HG02970 (cell line): ENCODE data around the gene SPATS2L.

Experiments
- ATAC-seq: cut with Tn5 transposase; IDR thresholded peaks from one replicate; pipeline ENCODE4 v1.9.1; 2021; ENCODE audit warnings: mild to moderate bottlenecking, moderate library complexity, moderate number of reproducible peaks; ENCODE audit not compliant: unreplicated experiment, low FRiP score

Gene SPATS2L

DNA sequence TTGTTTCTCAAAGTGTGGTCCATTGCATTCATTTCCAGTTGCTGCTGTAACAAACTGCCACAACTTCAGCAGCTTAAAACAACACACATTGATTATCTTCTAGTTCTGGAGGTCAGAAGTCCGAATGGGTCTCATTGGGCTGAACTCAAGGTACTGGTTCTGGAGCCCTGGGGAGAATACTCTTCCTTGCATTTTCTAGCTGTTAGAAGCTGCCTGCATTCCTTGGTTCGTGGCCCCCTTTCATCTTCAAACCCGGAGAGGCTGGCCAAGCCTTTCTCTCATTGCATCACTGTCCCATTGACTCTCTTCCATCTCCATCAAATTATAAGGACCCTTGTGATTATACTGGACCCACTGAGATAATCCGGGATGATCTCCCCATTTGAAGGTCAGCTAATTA is 98.1 kb downstream of the SPATS2L start:
- ATAC-seq: no peak

DNA sequence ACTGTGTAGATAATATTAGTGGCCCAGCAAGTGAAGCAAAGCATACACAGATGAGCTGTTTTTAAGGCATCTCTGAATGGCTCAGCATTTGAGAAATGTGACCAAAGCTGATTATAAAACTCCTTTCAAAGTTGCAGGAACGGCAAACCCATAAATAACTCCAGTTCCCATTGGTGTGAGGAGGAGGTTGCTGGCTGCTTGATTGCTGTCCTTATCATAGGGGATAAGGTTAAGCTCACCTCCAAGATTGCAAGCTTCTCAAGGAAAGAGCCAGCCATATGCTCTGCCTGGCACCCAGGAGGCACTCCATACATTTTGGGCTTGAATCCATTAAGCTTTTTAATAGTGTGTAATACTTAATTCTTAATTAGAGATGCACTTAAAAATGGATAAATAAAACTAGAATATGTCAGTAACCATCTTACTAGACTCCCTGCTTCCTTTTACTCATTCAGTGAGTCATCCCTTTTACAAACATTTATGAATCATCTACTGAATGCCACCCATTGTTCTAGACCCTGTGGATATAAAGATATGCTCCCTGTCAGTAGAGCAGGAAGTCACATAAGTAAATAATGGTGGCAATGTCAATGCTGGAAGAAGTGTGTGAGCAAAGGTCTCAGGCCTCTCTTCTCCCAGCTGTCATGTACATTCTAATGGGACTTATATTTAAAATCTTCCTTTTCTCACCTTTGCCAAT is 99.3 kb downstream of the SPATS2L start:
- ATAC-seq: no peak

DNA sequence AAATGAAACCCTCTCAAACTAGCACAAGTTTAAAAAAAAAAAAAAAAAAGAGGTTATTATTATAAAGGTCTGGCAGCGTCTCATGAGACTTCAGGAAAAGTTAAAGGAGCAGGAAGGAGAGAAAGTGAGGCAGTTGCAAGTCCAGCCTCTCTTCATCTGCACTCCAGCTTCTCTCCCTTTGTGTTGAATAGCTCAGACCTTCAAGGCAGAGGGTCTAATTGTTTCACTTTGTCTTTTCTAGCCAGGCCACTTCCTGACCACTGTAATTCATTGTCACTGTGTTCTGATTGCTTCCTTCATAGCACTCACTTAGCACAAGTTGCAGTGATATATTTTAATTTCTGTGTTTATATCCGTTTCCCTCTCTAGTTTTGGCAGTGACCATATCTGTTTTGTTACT is 99.9 kb downstream of the SPATS2L start:
- peak; percentile 55 for ATAC-seq

DNA sequence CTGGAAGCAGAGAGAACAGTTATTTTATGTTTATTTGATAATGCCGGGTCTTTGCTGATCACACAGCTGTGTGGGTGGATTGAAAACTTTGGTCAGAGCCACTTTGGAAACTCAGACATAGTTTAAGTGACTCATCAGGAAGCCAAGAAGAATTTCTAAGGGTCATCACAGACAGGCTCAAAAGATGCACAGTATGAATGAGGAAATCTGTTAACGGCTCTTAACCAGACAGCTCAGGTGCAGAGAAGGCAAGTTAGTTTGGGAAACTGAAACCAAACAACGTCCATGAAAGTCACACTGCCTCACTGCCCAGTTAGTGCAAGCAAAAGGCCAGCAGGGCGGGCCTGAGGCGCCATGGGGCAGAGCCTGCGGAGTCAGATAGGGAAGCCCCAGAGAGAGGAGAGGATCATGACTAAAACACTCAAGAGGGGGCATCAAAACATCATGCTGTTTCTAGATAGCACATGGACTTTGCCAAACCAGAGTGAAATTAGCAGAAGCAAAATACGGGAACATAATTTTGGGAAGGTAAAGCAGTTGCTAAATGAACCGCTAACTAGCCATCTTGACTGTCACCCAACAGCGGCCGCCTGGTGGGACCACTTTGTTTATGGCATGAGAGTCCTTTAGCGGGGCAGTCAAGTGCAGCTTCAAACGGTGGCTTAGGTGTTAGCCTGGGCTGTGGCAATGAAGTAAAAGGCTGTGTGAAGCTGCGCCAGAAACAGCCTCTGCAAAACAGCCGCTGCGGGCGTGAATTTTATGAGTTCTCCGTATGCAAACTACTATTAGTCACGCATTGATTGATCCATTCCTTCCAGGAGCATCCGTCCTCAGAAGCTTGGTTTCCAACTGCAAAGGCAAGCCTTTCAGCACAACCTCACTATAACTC is 102.2 kb downstream of the SPATS2L start:
- ATAC-seq: no peak

DNA sequence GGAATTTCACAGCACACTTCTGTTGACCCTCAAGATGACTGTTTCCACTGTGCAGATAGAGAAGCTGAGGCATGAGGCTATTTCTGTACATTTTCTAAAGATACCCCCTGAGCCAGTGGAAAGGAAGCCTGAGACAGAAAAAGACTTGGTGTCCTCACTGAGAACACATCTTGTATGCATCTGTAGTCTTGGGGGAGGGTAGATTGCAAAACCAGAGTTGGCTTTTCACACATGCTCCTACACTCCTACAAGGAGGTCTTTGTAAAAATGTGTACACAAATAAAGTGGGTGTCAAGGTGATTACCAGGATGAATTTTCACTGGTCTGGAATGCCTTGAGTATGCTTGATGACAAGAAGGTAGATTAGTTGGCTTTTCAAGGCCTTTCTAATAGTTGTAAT is 105.3 kb downstream of the SPATS2L start:
- no peak for ATAC-seq

DNA sequence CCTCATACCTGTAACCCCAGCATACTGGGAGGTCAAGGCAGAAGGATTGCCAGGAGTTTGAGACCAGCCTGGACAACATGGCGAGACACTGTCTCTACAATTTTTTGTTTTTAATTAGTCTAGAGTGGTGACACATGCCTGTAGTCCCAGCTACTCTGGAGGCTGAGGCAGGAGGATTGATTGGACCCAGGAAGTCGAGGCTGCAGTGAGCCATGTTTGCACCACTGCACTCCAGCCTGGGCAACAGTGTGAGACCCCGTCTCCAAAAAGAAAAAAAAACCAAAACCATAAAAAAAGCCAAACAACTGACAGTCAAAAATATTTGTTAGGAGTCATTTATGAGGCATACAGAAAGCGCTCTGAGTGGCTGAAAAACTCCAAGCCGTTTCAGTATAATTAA is 107.9 kb downstream of the SPATS2L start:
- no peak for ATAC-seq

DNA sequence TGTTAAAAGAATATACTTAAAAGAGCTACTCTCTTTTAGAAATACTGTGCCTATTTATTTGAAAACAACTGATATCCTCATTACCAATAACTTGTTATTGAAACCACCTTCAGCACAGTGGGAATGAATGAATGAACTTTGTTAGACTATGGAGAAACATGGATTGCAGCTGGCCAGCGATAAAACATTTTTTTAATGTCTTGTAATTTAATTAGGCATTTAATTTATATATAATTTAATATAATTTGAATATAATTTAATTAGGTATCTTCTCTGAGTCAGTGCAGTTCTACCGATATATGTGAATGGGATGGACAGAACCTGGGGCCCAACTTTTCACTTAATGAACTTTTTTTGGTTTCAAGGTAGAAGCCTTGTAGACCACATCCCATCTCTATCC is 109.0 kb downstream of the SPATS2L start:
- ATAC-seq: no peak

DNA sequence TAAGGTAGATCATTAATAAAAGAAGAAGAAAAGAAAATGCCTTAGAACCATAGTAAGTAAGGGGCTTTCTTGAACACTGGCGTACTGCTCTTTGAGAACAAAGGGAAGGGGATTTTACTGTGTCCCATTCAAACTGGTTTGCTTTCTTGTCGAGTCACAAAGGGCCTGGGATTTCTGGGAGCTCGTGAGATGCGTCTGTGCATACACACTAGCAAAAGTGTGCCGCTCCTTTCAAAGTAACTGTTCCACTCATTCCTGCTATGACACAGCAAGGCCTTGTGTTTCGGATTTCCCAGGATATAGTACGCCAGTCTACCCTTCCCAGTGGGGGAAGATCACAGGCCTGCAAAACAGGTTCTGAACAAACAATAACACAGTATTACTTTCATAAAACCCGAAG is 110.4 kb downstream of the SPATS2L start:
- ATAC-seq: no peak

DNA sequence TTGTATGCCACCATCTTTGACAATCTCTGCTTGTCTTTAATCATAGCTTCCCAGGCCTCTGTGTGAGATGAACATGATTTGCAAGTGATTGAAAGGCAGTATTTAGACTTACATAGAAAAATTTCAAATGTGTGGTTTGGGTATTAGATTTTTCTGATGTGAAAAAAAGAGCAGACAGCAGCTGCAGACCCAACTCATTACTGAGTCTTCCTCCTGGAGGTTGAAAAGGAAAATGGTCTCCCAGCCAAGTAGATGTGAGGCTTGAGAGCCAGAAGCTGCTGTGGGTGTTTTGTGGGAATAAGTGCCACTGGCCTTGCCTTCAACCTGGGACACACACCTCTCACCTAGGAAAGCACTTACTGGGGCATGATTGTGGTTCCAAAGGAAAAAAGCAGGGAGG is 110.9 kb downstream of the SPATS2L start:
- ATAC-seq: no peak

DNA sequence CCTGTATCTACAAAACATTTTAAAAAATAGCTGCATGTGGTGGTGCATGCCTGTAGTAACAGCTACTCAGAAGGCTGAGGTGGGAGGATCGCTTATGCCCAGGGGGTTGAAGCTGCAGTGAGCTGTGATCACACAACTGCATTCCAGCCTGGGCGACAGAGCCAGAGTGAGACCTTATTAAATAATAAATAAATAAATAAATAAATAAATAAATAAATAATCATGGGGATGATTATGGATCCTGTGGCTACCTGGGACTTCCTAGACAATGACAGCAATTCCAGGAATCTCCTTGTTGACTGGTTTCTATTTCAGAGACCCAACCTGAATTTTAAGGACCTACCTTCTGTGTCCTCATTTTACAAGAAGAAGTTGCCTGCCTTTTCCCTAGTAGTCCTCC is 111.9 kb downstream of the SPATS2L start:
- ATAC-seq: no peak

DNA sequence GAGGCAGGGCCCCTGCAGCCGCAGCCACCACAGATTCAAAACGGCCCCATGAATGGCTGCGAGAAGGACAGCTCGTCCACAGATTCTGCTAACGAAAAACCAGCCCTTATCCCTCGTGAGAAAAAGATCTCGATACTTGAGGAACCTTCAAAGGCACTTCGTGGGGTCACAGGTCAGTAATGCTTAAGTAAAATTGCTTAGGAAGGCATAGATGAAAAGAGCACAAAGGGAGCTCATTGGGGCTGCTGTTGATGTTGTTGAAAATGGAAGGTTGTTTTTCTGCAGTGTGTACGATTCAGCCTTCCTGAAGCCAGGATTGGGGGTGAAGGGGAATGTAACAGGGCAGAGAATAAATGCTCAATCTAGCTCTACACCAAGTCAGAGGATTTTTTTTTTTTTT is 112.8 kb downstream of the SPATS2L start:
- ATAC-seq: no peak

DNA sequence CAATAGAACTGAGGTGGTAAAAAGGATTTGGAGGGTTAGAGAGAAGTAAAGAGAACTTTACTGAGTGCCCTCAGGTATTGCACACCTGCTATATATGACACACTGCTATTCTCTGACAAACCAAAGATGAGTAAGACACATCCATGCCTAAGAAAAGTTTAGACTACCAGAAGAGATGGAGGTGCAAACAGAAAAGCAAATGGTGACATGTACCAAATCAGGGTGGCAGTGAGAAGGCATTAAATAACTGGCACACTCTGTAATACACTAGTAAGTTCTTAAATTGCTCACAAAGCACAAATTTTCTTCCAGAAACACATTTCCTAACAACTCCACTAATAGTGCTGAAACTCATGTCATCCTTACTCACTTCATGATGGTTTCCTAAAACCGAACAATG is 114.8 kb downstream of the SPATS2L start:
- no peak for ATAC-seq

DNA sequence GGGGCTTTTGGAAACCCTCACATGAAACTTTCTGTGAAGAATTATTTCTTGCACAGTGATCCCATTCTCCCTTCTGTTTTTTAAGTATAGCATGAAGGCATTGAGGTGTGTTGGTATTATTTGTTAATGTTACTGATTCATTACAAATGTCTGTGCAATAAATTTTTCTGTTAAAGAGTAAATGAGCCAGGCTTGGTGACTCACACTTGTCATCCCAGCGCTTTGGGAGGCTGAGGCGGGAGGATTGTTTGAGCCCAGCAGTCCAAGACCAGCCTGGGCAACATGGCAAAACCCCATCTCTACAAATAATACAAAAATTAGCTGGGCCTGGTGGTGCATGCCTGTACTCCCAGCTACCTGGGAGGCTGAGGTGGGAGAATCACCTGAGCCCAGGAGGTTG is 115.6 kb downstream of the SPATS2L start:
- no peak for ATAC-seq

DNA sequence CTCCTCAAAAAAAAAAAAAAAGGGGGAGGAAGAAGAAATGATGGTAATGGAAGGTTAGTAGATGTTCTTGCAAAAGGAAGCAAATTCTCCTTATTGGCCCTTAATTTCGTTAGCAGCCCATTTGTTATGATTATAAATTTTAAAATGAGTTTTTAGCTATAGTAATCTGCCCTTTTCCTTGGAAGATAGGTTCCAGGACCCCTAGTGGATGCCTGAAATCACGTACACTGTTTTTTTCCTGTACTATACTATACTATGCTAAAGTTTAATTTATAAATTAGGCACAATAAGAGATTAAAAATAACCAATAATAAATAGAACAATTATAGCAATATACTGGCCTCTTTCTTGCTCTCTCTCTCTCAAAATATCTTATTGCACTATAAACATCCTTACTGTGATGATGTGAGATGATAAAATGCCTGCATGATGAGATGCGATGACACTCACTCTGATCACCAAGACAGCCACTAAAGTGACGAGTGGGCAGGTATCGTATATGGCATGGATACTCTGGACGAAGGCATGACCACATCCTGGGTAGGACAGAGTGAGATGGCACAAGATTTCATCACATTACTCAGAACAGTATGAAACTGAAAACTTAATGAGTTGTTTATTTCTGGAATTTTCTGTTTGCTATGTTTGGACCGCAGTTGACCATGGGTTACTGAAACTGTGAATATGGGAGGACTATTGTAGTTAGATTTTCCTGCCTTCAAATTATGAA is 116.2 kb downstream of the SPATS2L start:
- no peak for ATAC-seq

DNA sequence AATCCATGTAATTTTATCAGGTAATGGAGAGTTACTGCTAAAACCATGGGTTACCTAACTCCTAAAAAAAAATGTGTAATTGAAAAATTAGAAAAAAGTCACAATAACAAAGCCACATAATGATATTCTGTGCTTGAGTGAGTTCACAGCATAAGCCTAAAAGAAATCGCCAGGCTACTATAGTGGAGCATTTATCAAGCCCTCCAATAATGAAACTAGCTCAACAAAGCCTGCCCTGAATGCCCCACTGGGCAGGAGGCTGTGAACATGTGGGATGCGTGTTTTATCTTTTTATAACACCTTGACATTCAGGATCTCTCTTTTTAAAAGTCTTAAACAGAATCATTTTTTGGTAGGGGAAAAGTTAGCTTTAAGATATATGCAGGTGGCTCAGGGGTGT is 117.0 kb downstream of the SPATS2L start:
- no peak for ATAC-seq

DNA sequence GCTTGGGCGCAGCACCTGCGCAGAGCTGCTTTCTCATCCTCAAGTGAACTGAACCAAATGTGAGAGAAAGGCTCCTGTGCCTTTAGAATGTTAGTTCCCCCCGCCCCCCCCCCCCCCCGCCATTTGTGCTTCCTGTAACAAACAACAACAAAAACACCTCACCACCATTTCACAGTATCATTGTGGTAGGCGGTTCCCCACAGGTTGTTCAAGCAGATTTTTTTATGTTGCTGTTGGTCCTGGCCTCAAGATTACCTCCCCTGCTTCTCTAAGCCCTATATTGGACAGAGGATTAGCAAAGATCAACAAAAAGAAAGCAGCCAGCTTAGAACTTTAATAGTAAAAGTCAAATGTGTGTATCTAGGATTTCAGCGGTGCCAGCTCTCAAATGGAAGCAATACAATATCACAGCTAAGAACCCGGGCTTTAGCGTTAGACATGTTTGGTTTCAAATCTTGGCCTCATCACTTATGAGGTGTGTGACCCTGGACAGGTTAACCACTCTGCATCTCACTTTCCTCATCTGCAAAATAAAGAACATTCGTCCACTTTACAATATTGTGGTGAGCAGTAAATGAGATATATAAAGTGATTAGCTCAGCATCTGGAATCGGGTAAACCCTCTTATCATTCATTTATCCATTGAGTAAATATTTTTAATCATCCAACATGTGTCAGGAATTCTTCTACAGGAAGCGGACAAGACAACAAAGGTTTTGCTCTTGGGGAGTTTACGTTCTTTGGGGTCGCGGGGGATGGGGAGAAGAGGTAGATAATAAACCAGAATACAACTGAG is 118.7 kb downstream of the SPATS2L start:
- no peak for ATAC-seq

DNA sequence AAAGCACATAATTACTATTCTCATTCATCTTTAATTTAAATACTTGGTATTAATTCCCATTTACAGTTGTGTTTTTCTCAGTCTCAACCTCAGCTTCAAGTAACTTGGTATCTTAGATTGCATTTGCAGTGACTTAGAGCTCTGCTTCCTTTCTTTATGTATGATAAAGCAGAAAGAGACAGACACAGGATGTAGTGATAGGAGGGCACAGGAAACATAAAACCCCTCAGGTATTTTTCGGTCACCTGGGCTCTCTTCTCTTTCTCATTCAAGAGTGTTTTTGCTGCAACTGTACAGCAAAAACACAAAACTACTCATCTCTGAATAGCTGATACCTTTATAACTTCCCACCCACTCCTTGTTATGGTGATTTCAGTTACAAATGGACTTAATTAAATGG is 120.3 kb downstream of the SPATS2L start:
- ATAC-seq: no peak

DNA sequence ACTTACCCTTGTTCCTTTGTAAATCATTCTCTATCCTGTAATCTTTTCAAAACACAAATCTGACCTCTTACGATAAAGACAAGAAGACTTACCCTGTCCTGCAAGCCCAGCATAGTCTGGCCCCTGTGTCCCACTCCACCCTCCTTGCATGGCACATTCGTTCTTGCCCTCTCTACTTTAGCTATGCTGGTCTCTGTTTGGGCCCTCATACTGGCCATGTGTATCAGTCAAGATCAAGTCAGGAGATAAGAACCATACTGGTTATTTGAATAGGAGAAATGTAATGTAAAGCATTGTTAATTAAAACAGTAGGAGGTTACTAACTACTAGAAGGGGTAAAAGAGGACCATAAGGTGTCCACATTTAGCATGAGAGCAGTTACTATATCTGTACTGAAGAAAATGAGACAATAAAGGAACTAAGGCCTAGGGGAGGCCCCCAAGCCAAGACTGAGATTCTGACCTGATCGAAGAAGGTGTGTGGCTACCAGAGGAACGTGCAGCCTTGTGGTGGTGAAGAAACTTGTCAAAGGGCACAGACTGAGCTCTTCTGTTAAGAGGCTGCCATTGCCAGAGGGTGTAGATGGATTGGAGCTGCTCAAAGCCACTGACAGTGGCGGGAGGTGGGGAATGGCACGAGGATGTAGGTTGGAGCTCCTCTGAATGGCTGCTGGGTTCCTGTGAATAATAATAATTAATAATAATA is 122.6 kb downstream of the SPATS2L start:
- ATAC-seq: no peak

DNA sequence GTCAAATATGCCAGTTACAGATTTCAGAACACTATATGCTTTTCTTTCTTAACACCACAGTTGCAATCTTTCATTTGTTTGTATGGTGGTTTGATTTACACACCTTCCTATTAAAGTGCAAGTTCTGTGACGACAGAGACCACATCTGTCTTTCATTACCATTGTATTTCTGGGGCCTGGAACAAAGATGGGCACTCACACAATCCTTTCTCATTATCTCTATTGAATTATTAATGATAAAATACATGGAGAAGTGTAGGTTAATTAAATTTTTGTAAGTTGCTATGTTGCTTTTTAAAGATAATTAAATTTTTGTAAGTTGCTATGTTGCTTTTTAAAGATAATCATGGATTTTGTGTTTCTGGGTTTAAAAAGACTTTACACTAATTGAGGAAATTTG is 123.5 kb downstream of the SPATS2L start:
- ATAC-seq: no peak
